Endothelial cell of umbilical vein (primary cell): ENCODE measurements around the gene SH3RF3. TPM values are rescaled to one million over a fixed set of nuclear protein-coding genes. Genes with fewer than 3 reads are reported as not detected.

Experiments used
- BruUV-seq: library from RNA; stranded (reverse); fragments of 400-500 nt; replicated peaks from 2 replicates; lab custom pipeline; 2021; lab: Mats Ljungman, UMichigan
- CTCF ChIA-PET: fragments of 300-600, 350-600 bp; sonication (Branson Sonifier 250); formaldehyde crosslinking; loops from one replicate; lab custom pipeline; 2021; ENCODE audit warnings: antibody characterized with exemption, inconsistent platforms; lab: Charles Lee
- POLR2A ChIA-PET: fragments of 300-600, 350-600 bp; sonication (Branson Sonifier 250); formaldehyde crosslinking; loops from one replicate; lab custom pipeline; 2021; ENCODE audit warnings: antibody characterized with exemption, inconsistent platforms; lab: Charles Lee
- DNase-seq: peaks from one replicate; pipeline ENCODE4 v3.0.0-alpha.2; 2011; ENCODE audit warnings: low read depth, low spot score
- FAIRE-seq: peaks from 2 replicates; lab custom pipeline; 2011; peaks lifted over from hg19 to GRCh38; lab: Jason Lieb, UNC
- H2AFZ ChIP-seq: 2 replicates; pipeline ENCODE4 v1.6.0; 2012; ENCODE audit warnings: low read depth, low read length, control low read depth, inconsistent platforms
- H3K27ac ChIP-seq: 2 replicates; pipeline ENCODE4 v1.5.1; 2011; ENCODE audit warnings: low read depth, mild to moderate bottlenecking, control low read depth, low read length, moderate library complexity; ENCODE audit not compliant: insufficient read depth
- H3K27me3 ChIP-seq, 2 experiments: 2 replicates each; pipeline versions ENCODE4 v1.6.0 to v1.6.1; 2011; ENCODE audit warnings: low read length in 2 of 2, mixed read lengths in 1 of 2; ENCODE audit not compliant: control insufficient read depth in 2 of 2, insufficient read depth in 2 of 2
- H3K36me3 ChIP-seq, 2 experiments: 2 replicates in 1 of 2; 3 replicates in 1 of 2; pipeline ENCODE4 v1.5.1; 2011; ENCODE audit warnings: low read length in 2 of 2, mild to moderate bottlenecking in 1 of 2, moderate library complexity in 1 of 2; ENCODE audit not compliant: control insufficient read depth in 2 of 2, insufficient read depth in 2 of 2; ENCODE audit errors: extremely low read depth in 1 of 2
- H3K4me1 ChIP-seq: 3 replicates; pipeline ENCODE4 v1.5.1; 2011; ENCODE audit warnings: mild to moderate bottlenecking, low read length; ENCODE audit not compliant: control insufficient read depth, insufficient read depth; ENCODE audit errors: extremely low read depth
- H3K4me2 ChIP-seq: 2 replicates; pipeline ENCODE4 v1.6.1; 2011; ENCODE audit warnings: low read length, control low read depth, mixed read lengths; ENCODE audit not compliant: insufficient read depth
- H3K4me3 ChIP-seq, 3 experiments: fragments of 200-600 bp in 1 of 3; sonication (generic), shearing (Covaris generic) in 1 of 3; replicated peaks in 1 of 3; 2 replicates each; pipeline ENCODE4 v1.5.1; 2011 to 2016; ENCODE audit warnings: control low read depth in 3 of 3, low read length in 3 of 3, mild to moderate bottlenecking in 2 of 3, inconsistent platforms in 1 of 3, low read depth in 1 of 3, moderate library complexity in 1 of 3; ENCODE audit not compliant: insufficient read depth in 1 of 3
- H3K79me2 ChIP-seq: 2 replicates; pipeline ENCODE4 v1.6.0; 2012; ENCODE audit warnings: low read length, inconsistent platforms; ENCODE audit not compliant: control insufficient read depth, insufficient read depth
- H3K9ac ChIP-seq: replicated peaks from 2 replicates; pipeline ENCODE3; 2011; ENCODE audit warnings: low read length, control low read depth; ENCODE audit not compliant: insufficient read depth; ENCODE audit errors: extremely low read depth
- H3K9me1 ChIP-seq: replicated peaks from 3 replicates; pipeline ENCODE4 v1.6.0; 2011; ENCODE audit warnings: mild to moderate bottlenecking, low read length; ENCODE audit not compliant: control insufficient read depth, insufficient read depth; ENCODE audit errors: extremely low read depth
- H3K9me3 ChIP-seq: replicated peaks from 2 replicates; pipeline ENCODE4 v1.5.1; 2012; ENCODE audit warnings: low read length, inconsistent platforms; ENCODE audit not compliant: control insufficient read depth, insufficient read depth
- H4K20me1 ChIP-seq: replicated peaks from 2 replicates; pipeline ENCODE3; 2011; ENCODE audit warnings: mild to moderate bottlenecking, low read length; ENCODE audit not compliant: control insufficient read depth, insufficient read depth; ENCODE audit errors: extremely low read depth
- CTCF ChIP-seq, 2 donors: IDR thresholded peaks; 1 replicate in 1 of 2; 2 replicates in 1 of 2; pipeline ENCODE4 v1.5.1; 2011; ENCODE audit warnings: low read length in 2 of 2, mild to moderate bottlenecking in 2 of 2, moderate library complexity in 2 of 2, control low read depth in 1 of 2, inconsistent platforms in 1 of 2, low read depth in 1 of 2; ENCODE audit not compliant: insufficient read depth in 1 of 2; ENCODE audit errors: extremely low read depth in 1 of 2
- GATA2 ChIP-seq: IDR thresholded peaks from 2 replicates; pipeline ENCODE4 v1.7.0; 2011; ENCODE audit warnings: low read depth, mild to moderate bottlenecking, moderate library complexity, mixed read lengths, low read length; ENCODE audit not compliant: insufficient read length, insufficient read depth
- JUN ChIP-seq: IDR thresholded peaks from 2 replicates; pipeline ENCODE4 v1.6.1; 2011; ENCODE audit warnings: borderline replicate concordance, low read depth; ENCODE audit not compliant: insufficient read length, insufficient read depth
- MAX ChIP-seq: IDR thresholded peaks from 2 replicates; pipeline ENCODE4 v1.6.1; 2011; ENCODE audit not compliant: insufficient read depth, insufficient read length
- MYC ChIP-seq: IDR thresholded peaks from one replicate; pipeline ENCODE4 v1.6.1; 2011; ENCODE audit warnings: mild to moderate bottlenecking, low read depth, low read length
- POLR2A ChIP-seq: IDR thresholded peaks from 2 replicates; pipeline ENCODE4 v1.6.1; 2012; ENCODE audit warnings: low read depth, mild to moderate bottlenecking, control low read depth, low read length
- POLR2AphosphoS5 ChIP-seq: IDR thresholded peaks from 2 replicates; pipeline ENCODE4 v1.6.1; 2012; ENCODE audit warnings: low read depth, mild to moderate bottlenecking, control low read depth, low read length, moderate library complexity; ENCODE audit not compliant: insufficient read depth
- dilution Hi-C: fragments of 300-500 bp; cut with MboI; formaldehyde crosslinking; loops from one replicate; pipeline ENCODE4 v1.15.0; 2019; ENCODE audit warnings: low sequenced_read_pairs; ENCODE audit not compliant: extremely low pct_ligation_motif_present
- intact Hi-C: fragments of 100-400 bp; cut with micrococcal nuclease; formaldehyde crosslinking; loops from one replicate; pipeline ENCODE4 v1.10.0; 2022
- polyA plus RNA-seq, 4 experiments: library from polyadenylated mRNA; depleted of rRNA in 3 of 4; stranded (reverse) in 3 of 4; unstranded in 1 of 4; fragments of >200 nt; gene quantifications; 2 replicates each; pipeline versions ENCODE4 v1.2.1 to v1.2.3, GENCODE V29; 2011 to 2012; ENCODE audit warnings: missing spikeins in 1 of 4
- total RNA-seq: library from RNA; stranded (reverse); gene quantifications from 2 replicates; pipeline ENCODE4 v1.2.3, GENCODE V29; 2021

Gene SH3RF3
- total and polyA plus RNA-seq, 2 donors (not counting 3 experiments of a cell fraction or from before 2014, with no cell fraction given), result 3.8 to 14.7 TPM

- peaks cover 52% of the 10 kb centered on the region for H3K79me2 ChIP-seq
Measured at GRCh38 chr2:109147405-109147804, 18.4 kb downstream of the SH3RF3 start.

More at GRCh38 chr2:109147405-109147804, 18.4 kb downstream of the SH3RF3 start:
- Histone ChIP-seq H3K27ac (no peak overlapping the region), H2AFZ (no peak overlapping the region), H3K4me3 (no peak overlapping the region), H3K9ac (no peak overlapping the region), H4K20me1 (peaks cover 2% of the 10 kb centered on the region), H3K36me3 (no peaks in the 10 kb centered on the region), H3K4me1 (no peaks in the 10 kb centered on the region), H3K9me1 (no peaks in the 10 kb centered on the region), H3K9me3 (no peaks in the 10 kb centered on the region), H3K4me2 (no peak overlapping the region), H3K27me3 (no peaks in the 10 kb centered on the region)
- TF ChIP-seq MYC, result no peak
- no peak for TF ChIP-seq MAX
- no peak for TF ChIP-seq CTCF (IDR thresholded peaks at IDR 0.05; ENCODE audit: extremely low read depth in 1 of 2, insufficient read depth in 1 of 2, low read depth in 1 of 2, low read length in 2 of 2)
- TF ChIP-seq GATA2, result no peak
- TF ChIP-seq JUN, result no peak
- TF ChIP-seq POLR2AphosphoS5, result no peak
- TF ChIP-seq POLR2A, result no peak
- no peak for DNase-seq
- intact Hi-C loops (no loop called here), dilution Hi-C loops (no loop called here)
- CTCF ChIA-PET, result interaction anchor here (1.1 kb wide), 1 partner anchor 13 kb away, joined by 3 read pairs; no protein-coding TSS in a partner anchor
- no peak for FAIRE-seq
- BruUV-seq, result no TSS peak
- POLR2A ChIA-PET, result no interaction called here
